Gastrocnemius medialis (tissue), 4 donors: Measurements from ENCODE around the gene PRKAG3. TPM values are rescaled to one million over a fixed set of nuclear protein-coding genes. Genes with fewer than 3 reads are reported as not detected.

Experiments
- ATAC-seq, 2 donors: fragments of 150-250 bp; one replicate each; pipeline ENCODE4 v1.9.1; 2016
- DNase-seq, 2 donors: peaks; one replicate each; pipeline ENCODE4 v3.0.0-alpha.2; 2019
- H3K27ac ChIP-seq, 4 donors: fragments of 200-600 bp; sonication (generic); 1 replicate in 1 of 4; 2 replicates in 3 of 4; pipeline ENCODE4 v1.5.1; 2016 to 2018; ENCODE audit warnings: mild to moderate bottlenecking in 2 of 4, moderate library complexity in 1 of 4
- H3K27me3 ChIP-seq, 3 donors: fragments of 200-600 bp; sonication (generic) in 2 of 3; 1 replicate in 1 of 3; 2 replicates in 2 of 3; pipeline versions ENCODE4 v1.5.1 to v1.6.0; 2016 to 2019; ENCODE audit warnings: mild to moderate bottlenecking in 1 of 3, moderate library complexity in 1 of 3
- H3K36me3 ChIP-seq, 2 donors: fragments of 200-600 bp; sonication (generic) in 1 of 2; one replicate each; pipeline ENCODE4 v1.5.1; 2017 to 2018
- H3K4me1 ChIP-seq, 2 donors: fragments of 200-600 bp; sonication (generic) in 1 of 2; one replicate each; pipeline ENCODE4 v1.5.1; 2016 to 2017; ENCODE audit warnings: mild to moderate bottlenecking in 2 of 2
- H3K4me3 ChIP-seq, 4 donors: fragments of 200-600 bp; sonication (generic) in 3 of 4; 1 replicate in 1 of 4; 2 replicates in 3 of 4; pipeline ENCODE4 v1.5.1; 2016 to 2019; ENCODE audit warnings: mild to moderate bottlenecking in 2 of 4
- H3K9me3 ChIP-seq, 3 donors: fragments of 200-600 bp; sonication (generic) in 2 of 3; 1 replicate in 1 of 3; 2 replicates in 2 of 3; pipeline ENCODE4 v1.5.1; 2016 to 2019
- POLR2A ChIP-seq, 2 donors: fragments of 450-650 bp; IDR thresholded peaks; one replicate each; pipeline ENCODE4 v1.6.1; 2017; ENCODE audit warnings: antibody characterized with exemption in 2 of 2, mild to moderate bottlenecking in 2 of 2, moderate library complexity in 2 of 2
- in situ Hi-C, 4 donors: fragments of 200-750 bp; cut with MboI; loops; one replicate each; pipeline versions ENCODE4 v1.15.0 to v1.8.0; 2017; ENCODE audit warnings: low sequenced_read_pairs in 4 of 4
- intact Hi-C: fragments of 100-400 bp; cut with DNase I; formaldehyde crosslinking; loops from one replicate; pipeline ENCODE4 v1.15.1; 2023; ENCODE audit warnings: low total_unique reads
- total RNA-seq, 4 donors: library from RNA; depleted of rRNA; stranded (reverse); fragments of >200 nt; gene quantifications; one replicate each; pipeline versions ENCODE4 v1.1.0 to v1.2.3, GENCODE V29; 2016
- TF ChIP-seq, protein P1 (sequence below), 5 experiments: fragments of 450-650 bp in 3 of 5; fragments of 200-600 bp in 2 of 5; sonication (generic) in 2 of 5; IDR thresholded peaks in 4 of 5; conservative IDR thresholded peaks in 1 of 5; 1 replicate in 4 of 5; 2 replicates in 1 of 5; pipeline ENCODE4 v1.5.1; 2016 to 2019; ENCODE audit warnings: antibody characterized with exemption in 5 of 5, mild to moderate bottlenecking in 3 of 5, moderate library complexity in 3 of 5

PRKAG3 gene
- total RNA-seq, 4 donors from 2014 or later, result 8.3 to 65.4 (median 44.3) TPM

GRCh38 chr2:218824004-218824403, 7.6 kb downstream of the PRKAG3 start:
- no peak for ATAC-seq
- no peaks in the 10 kb centered on the region for H3K27me3 ChIP-seq
- TF ChIP-seq POLR2A (IDR thresholded peaks at IDR 0.05), result no peak
- TF ChIP-seq, protein P1, sequence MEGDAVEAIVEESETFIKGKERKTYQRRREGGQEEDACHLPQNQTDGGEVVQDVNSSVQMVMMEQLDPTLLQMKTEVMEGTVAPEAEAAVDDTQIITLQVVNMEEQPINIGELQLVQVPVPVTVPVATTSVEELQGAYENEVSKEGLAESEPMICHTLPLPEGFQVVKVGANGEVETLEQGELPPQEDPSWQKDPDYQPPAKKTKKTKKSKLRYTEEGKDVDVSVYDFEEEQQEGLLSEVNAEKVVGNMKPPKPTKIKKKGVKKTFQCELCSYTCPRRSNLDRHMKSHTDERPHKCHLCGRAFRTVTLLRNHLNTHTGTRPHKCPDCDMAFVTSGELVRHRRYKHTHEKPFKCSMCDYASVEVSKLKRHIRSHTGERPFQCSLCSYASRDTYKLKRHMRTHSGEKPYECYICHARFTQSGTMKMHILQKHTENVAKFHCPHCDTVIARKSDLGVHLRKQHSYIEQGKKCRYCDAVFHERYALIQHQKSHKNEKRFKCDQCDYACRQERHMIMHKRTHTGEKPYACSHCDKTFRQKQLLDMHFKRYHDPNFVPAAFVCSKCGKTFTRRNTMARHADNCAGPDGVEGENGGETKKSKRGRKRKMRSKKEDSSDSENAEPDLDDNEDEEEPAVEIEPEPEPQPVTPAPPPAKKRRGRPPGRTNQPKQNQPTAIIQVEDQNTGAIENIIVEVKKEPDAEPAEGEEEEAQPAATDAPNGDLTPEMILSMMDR (IDR thresholded peaks at IDR 0.05 in 4 of 5, conservative IDR thresholded peaks at IDR 0.05 in 1 of 5), result no peak
- peaks cover 26 to 46% of the 10 kb centered on the region in 2 donors for H3K4me1 ChIP-seq
- H3K9me3 ChIP-seq, result no peaks in the 10 kb centered on the region
- intact Hi-C loops (loop anchor here (10.0 kb wide), 1 partner anchor 989 kb away; no protein-coding TSS in a partner anchor), in situ Hi-C loops (no loop called here)
- peaks cover 0 to 14% of the 10 kb centered on the region in 2 donors for H3K36me3 ChIP-seq
- H3K4me3 ChIP-seq, result no peak overlapping the region
- no peak for DNase-seq
- peak overlapping the region; percentile 95 for H3K27ac ChIP-seq

GRCh38 chr2:218823196-218823855, 8.3 kb downstream of the PRKAG3 start:
- peaks cover 19 to 40% of the 10 kb centered on the region in 2 donors for H3K4me1 ChIP-seq
- H3K27ac ChIP-seq, result peak overlapping the region; percentile 95
- in situ Hi-C loops (no loop called here), intact Hi-C loops (loop anchor here (10.0 kb wide), 1 partner anchor 989 kb away; no protein-coding TSS in a partner anchor)
- DNase-seq, result no peak
- H3K36me3 ChIP-seq, result peaks cover 0 to 14% of the 10 kb centered on the region in 2 donors
- no peaks in the 10 kb centered on the region for H3K9me3 ChIP-seq
- no peak overlapping the region for H3K4me3 ChIP-seq
- no peak for ATAC-seq
- TF ChIP-seq POLR2A (IDR thresholded peaks at IDR 0.05), result no peak
- TF ChIP-seq, protein P1 (IDR thresholded peaks at IDR 0.05 in 4 of 5, conservative IDR thresholded peaks at IDR 0.05 in 1 of 5), result no peak
- no peaks in the 10 kb centered on the region for H3K27me3 ChIP-seq

DNA sequence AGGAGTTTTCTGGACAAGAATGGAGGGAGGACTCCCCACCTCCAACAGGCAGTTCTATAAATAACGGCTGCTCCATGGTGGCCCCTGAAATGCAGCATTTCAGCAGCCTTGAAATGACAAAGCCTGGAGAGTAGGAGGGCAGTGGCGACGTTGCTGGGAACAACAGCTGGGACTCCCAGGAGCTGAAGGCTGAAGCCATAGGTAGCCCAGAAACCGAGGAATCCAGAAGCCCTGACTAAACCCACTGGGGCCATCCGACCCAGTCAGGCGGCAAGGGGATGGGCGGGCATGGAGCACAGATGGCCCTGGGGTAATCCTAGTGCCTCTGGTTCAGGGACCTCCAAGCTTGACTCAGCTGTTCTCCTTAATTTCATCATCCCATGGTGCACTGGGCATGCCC, 9.0 kb downstream of the PRKAG3 start:
- in situ Hi-C loops, result no loop called here
- no peak for DNase-seq

DNA sequence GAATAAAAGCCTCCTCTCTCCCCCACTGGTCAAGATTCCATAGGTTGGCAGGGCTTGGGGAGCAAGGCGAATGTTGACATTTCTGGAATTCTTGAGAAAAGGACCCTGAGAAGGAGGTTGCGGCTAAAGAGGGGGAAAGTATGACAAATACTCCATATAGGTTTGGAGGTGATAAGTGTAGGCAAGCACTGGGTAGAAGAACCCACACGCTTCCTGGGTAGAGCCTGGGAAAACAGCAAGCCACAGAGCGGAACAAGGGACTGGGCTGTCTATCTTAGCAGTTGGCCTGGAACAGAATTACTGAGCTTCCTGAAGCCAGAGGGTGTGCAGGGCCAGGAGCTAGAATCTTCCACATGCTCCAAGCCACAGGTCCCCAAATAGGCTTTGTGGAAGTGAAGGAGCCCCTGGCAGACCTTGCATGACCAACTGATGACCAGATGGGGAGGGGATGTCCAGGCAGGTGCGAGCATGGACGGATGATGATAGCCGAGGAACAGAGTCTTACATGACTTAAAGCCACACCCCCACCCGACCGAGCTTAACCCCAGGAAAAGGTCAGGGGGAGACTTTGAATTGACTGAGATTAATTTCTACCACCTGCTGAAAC, 9.9 kb downstream of the PRKAG3 start:
- Histone ChIP-seq H3K9me3 (no peaks in the 10 kb centered on the region), H3K4me1 (peaks cover 17 to 53% of the 10 kb centered on the region in 2 donors), H3K27ac (peak overlapping the region; percentile 95), H3K27me3 (no peaks in the 10 kb centered on the region), H3K4me3 (no peak overlapping the region), H3K36me3 (peaks cover 0 to 14% of the 10 kb centered on the region in 2 donors)
- no peak for ATAC-seq
- intact Hi-C loops (loop anchor here (10.0 kb wide), 1 partner anchor 987 kb away; no protein-coding TSS in a partner anchor), in situ Hi-C loops (no loop called here)
- DNase-seq, result no peak
- TF ChIP-seq, protein P1 (IDR thresholded peaks at IDR 0.05 in 4 of 5, conservative IDR thresholded peaks at IDR 0.05 in 1 of 5), result no peak
- TF ChIP-seq POLR2A (IDR thresholded peaks at IDR 0.05), result no peak

More for the DNA sequence above, 9.0 kb downstream of the PRKAG3 start:
- Histone ChIP-seq H3K9me3 (no peaks in the 10 kb centered on the region), H3K4me1 (peaks cover 14 to 45% of the 10 kb centered on the region in 2 donors), H3K27ac (peak overlapping the region; percentile 95), H3K27me3 (no peaks in the 10 kb centered on the region), H3K36me3 (peaks cover 0 to 14% of the 10 kb centered on the region in 2 donors), H3K4me3 (no peak overlapping the region)
- intact Hi-C loops, result loop anchor here (10.0 kb wide), 1 partner anchor 988 kb away; no protein-coding TSS in a partner anchor
- no peak for ATAC-seq
- no peak for TF ChIP-seq POLR2A (IDR thresholded peaks at IDR 0.05)
- TF ChIP-seq, protein P1 (IDR thresholded peaks at IDR 0.05 in 4 of 5, conservative IDR thresholded peaks at IDR 0.05 in 1 of 5), result no peak
